Heart left ventricle (tissue), 16 donors: Measurements from ENCODE around the gene GRIN3B. TPM values are rescaled to one million over a fixed set of nuclear protein-coding genes. Genes with fewer than 3 reads are reported as not detected.

ENCODE experiments used
- ATAC-seq, 4 donors: fragments of 200-7000 bp; cut with Tn5 transposase; one replicate each; pipeline ENCODE4 v1.9.1; 2020 to 2022; ENCODE audit warnings: moderate library complexity in 4 of 4, mild to moderate bottlenecking in 3 of 4, moderate number of reproducible peaks in 1 of 4
- DNase-seq, 5 donors: peaks; one replicate each; pipeline ENCODE4 v3.0.0-alpha.2; 2020
- H3K27ac ChIP-seq, 12 donors: fragments of 200-600 bp; sonication (generic) in 4 of 12; one replicate each; pipeline versions ENCODE4 v1.5.0 to v1.8.0; 2016 to 2022; ENCODE audit warnings: mild to moderate bottlenecking in 2 of 12
- H3K27me3 ChIP-seq, 9 donors: fragments of 200-600 bp; sonication (generic) in 2 of 9; one replicate each; pipeline versions ENCODE4 v1.5.1 to v1.8.0; 2016 to 2022; ENCODE audit warnings: mild to moderate bottlenecking in 3 of 9
- H3K36me3 ChIP-seq, 9 donors: fragments of 200-600 bp; sonication (generic) in 2 of 9; one replicate each; pipeline versions ENCODE4 v1.5.0 to v1.8.0; 2018 to 2022; ENCODE audit warnings: mild to moderate bottlenecking in 2 of 9
- H3K4me1 ChIP-seq, 12 donors: fragments of 200-600 bp; sonication (generic) in 4 of 12; one replicate each; pipeline versions ENCODE4 v1.5.0 to v1.8.0; 2016 to 2022; ENCODE audit warnings: mild to moderate bottlenecking in 3 of 12
- H3K4me3 ChIP-seq, 12 donors: fragments of 200-600 bp; sonication (generic) in 4 of 12; one replicate each; pipeline versions ENCODE4 v1.5.0 to v1.8.0; 2017 to 2022; ENCODE audit warnings: mild to moderate bottlenecking in 9 of 12, moderate library complexity in 4 of 12
- H3K9me3 ChIP-seq, 12 donors: fragments of 200-600 bp; sonication (generic) in 4 of 12; one replicate each; pipeline versions ENCODE4 v1.5.0 to v1.8.0; 2016 to 2022; ENCODE audit warnings: mild to moderate bottlenecking in 1 of 12
- CTCF ChIP-seq, 12 donors: fragments of 200-600 bp; sonication (generic) in 4 of 12; IDR thresholded peaks; one replicate each; pipeline versions ENCODE4 v1.5.0 to v1.8.0; 2018 to 2022; ENCODE audit warnings: antibody characterized with exemption in 12 of 12, mild to moderate bottlenecking in 5 of 12
- POLR2A ChIP-seq, 2 donors: fragments of 450-650 bp; IDR thresholded peaks; one replicate each; pipeline ENCODE4 v1.6.1; 2017; ENCODE audit warnings: antibody characterized with exemption in 2 of 2, mild to moderate bottlenecking in 2 of 2, moderate library complexity in 2 of 2
- WGBS, 4 donors: extraction: QIAGEN DNeasy Blood & Tissue Kit in 2 of 4; methylation state at CpG; one replicate each; pipeline versions ENCODE4 v1.1.5 to v1.1.7; 2013 to 2018; 5-methylcytosine and 5-hydroxymethylcytosine counted together
- intact Hi-C, 10 donors: fragments of 100-400 bp; cut with DNase I; formaldehyde crosslinking; loops; one replicate each; pipeline versions ENCODE4 v1.11.1 to v1.14.2; 2022
- polyA plus RNA-seq, 2 donors: library from polyadenylated mRNA; stranded (reverse); fragments of 200-250 nt; gene quantifications; one replicate each; pipeline ENCODE4 v1.2.3, GENCODE V29; 2013
- total RNA-seq, 9 donors: library from RNA; depleted of rRNA in 2 of 9; stranded (reverse); fragments of >200 nt in 2 of 9; fragmentation: NEBNext Ultra II Directional in 3 of 9; extraction: Animal tissue kit (Norgen Biotek cat#: 25700) in 3 of 9; gene quantifications; one replicate each; pipeline versions ENCODE4 v1.1.0 to v1.2.4, GENCODE V29; 2016 to 2023
- donor health status: ischemic (EF 13 %, LVEDD 7.1; RV severe dilation, severe dysfunction).
- donor health status: healthy with polysubstance abuse.
- donor health status: DM: no; HTN: yes; CAD: no.
- donor health status: DM: no; HTN: no; CAD: no.
- donor health status: ischemic (EF 25% LVEDD 6.9; RV normal size, moderate dysfunction).
- donor health status: ischemic (EF 25% LVEDD 5.7; RV mildly dilated, moderate dysfunction).
- donor health status: healthy.
- donor health status: DM: yes; HTN: yes; CAD: no.
- donor health status: ischemic (EF 35%, LVEDD 5.7; RV mildly dilated, moderate dysfunction).
- donor health status: nonischemic (EF 11% LVEDD 7.7; RV severe dilation, severe dysfunction).
- donor health status: DM: yes; HTN: yes; CAD: no.
- donor health status: PGD.
- donor health status: ischemic (EF 29% LVEDD 5.4; RV normal size, mild dysfunction).
- donor health status: nonischemic (EF 23%, LVEDD 6.1; RV moderate dilation, normal function).

The GRIN3B gene
- total and polyA plus RNA-seq, 11 donors: 0.01 to 0.51 (median 0.09) TPM; not detected in 8

- peak within 1 kb of the TSS; percentile 88 to 99 (median 96) for H3K27ac ChIP-seq
- H3K4me3 ChIP-seq: peak within 1 kb of the TSS; percentile 54 to 97 (median 92)
- DNase-seq (peak; percentile 83 to 91 (median 89)), ATAC-seq (peak; percentile 51 to 87 (median 73))
- H3K4me1 ChIP-seq: peaks cover 0 to 60% (median 29%) of the 10 kb centered on the region in 12 donors
- H3K36me3 ChIP-seq: peaks cover 0 to 5% (median 0%) of the 10 kb centered on the region in 9 donors
- no peaks in the 10 kb centered on the region for H3K9me3 ChIP-seq
- peaks cover 0 to 22% (median 0%) of the 10 kb centered on the region in 9 donors for H3K27me3 ChIP-seq
- WGBS, 4 donors: 5 to 63% (median 10%) methylated on average over 5 to 63 of the region's 63 CpGs
- TF ChIP-seq CTCF (IDR thresholded peaks at IDR 0.05): no peak
- TF ChIP-seq POLR2A (IDR thresholded peaks at IDR 0.05): peak; percentile 85 to 88
- intact Hi-C loops: loop anchor here in 3 of 10 donors (5.0 kb wide), 3 partner anchors 66 to 76 kb away; partner anchors contain the start of genes GPX4 (in 1 of the 3) and POLR2E (in 1 of the 3)
Observed at GRCh38 chr19:1025960-1026782, 26.0 kb downstream of the GRIN3B start, which contains the start of gene CNN2. CNN2 (plus strand) TSS chr19:1026608; CDS start chr19:1026662, 54 bp downstream.

- no peak for TF ChIP-seq CTCF (IDR thresholded peaks at IDR 0.05)
- Histone ChIP-seq H3K4me3 (peak overlapping the region; percentile 54 to 97 (median 92)), H3K9me3 (no peaks in the 10 kb centered on the region), H3K27ac (peak overlapping the region; percentile 88 to 99 (median 96)), H3K36me3 (peaks cover 0 to 11% (median 4%) of the 10 kb centered on the region in 9 donors), H3K27me3 (peaks cover 0 to 22% (median 0%) of the 10 kb centered on the region in 9 donors), H3K4me1 (peaks cover 0 to 54% (median 26%) of the 10 kb centered on the region in 12 donors)
- intact Hi-C loops: loop anchor here in 3 of 10 donors (5.0 kb wide), 3 partner anchors 65 to 75 kb away; partner anchors contain the start of genes GPX4 (in 1 of the 3) and POLR2E (in 1 of the 3)
- 1 to 9% (median 1%) methylated on average over 14 to 36 of the region's 36 CpGs for WGBS, 4 donors
- DNase-seq (peak in 1 of 5 donors; percentile 69), ATAC-seq (peak in 3 of 4 donors; percentile 1 to 7 (median 4))
Observed at GRCh38 chr19:1026783-1027649, 26.8 kb downstream of the GRIN3B start.

- H3K9me3 ChIP-seq: no peaks in the 10 kb centered on the region
- H3K36me3 ChIP-seq: peaks cover 0 to 17% (median 10%) of the 10 kb centered on the region in 9 donors
- peak overlapping the region; percentile 54 to 97 (median 92) for H3K4me3 ChIP-seq
- TF ChIP-seq CTCF (IDR thresholded peaks at IDR 0.05) (no peak), POLR2A (IDR thresholded peaks at IDR 0.05) (no peak)
- peak in 1 of 5 donors; percentile 66 for DNase-seq
- intact Hi-C loops: loop anchor here in 3 of 10 donors (5.0 kb wide), 3 partner anchors 65 to 75 kb away; partner anchors contain the start of genes GPX4 (in 1 of the 3) and POLR2E (in 1 of the 3)
- peaks cover 0 to 48% (median 20%) of the 10 kb centered on the region in 12 donors for H3K4me1 ChIP-seq
- H3K27ac ChIP-seq: peak overlapping the region in 11 of 12 donors; percentile 88 to 99 (median 97)
- peaks cover 0 to 22% (median 0%) of the 10 kb centered on the region in 9 donors for H3K27me3 ChIP-seq
- 0 to 8% (median 4%) methylated on average over 2 to 16 of the region's 16 CpGs for WGBS, 4 donors
- peak in 3 of 4 donors; percentile 0 to 8 (median 7) for ATAC-seq
Observed at GRCh38 chr19:1027650-1028061, 27.4 kb downstream of the GRIN3B start.
